Endothelial cell (in vitro differentiated cells): ENCODE measurements around the gene CBFA2T3. TPM values are rescaled to one million over a fixed set of nuclear protein-coding genes. Genes with fewer than 3 reads are reported as not detected.

Source experiments
- DNase-seq: peaks from one replicate; pipeline ENCODE4 v3.0.0; 2021; ENCODE audit warnings: low spot score
- H3K27ac Mint-ChIP-seq: one replicate; pipeline ENCODE4 v1.8.0; 2021; ENCODE audit warnings: mixed read lengths, inconsistent platforms; ENCODE audit not compliant: unreplicated experiment
- H3K27me3 Mint-ChIP-seq: one replicate; pipeline ENCODE4 v1.8.0; 2021; ENCODE audit warnings: mild to moderate bottlenecking, moderate library complexity, mixed read lengths, inconsistent platforms; ENCODE audit not compliant: unreplicated experiment
- H3K36me3 Mint-ChIP-seq: one replicate; pipeline ENCODE4 v1.8.0; 2021; ENCODE audit warnings: mild to moderate bottlenecking, low read depth, mixed read lengths, inconsistent platforms; ENCODE audit not compliant: unreplicated experiment
- H3K4me1 Mint-ChIP-seq: one replicate; pipeline ENCODE4 v1.8.0; 2021; ENCODE audit warnings: mild to moderate bottlenecking, mixed read lengths, inconsistent platforms; ENCODE audit not compliant: unreplicated experiment
- H3K4me3 Mint-ChIP-seq: one replicate; pipeline ENCODE4 v1.8.0; 2021; ENCODE audit warnings: mild to moderate bottlenecking, mixed read lengths, inconsistent platforms; ENCODE audit not compliant: unreplicated experiment
- H3K9me3 Mint-ChIP-seq: one replicate; pipeline ENCODE4 v1.8.0; 2021; ENCODE audit warnings: mixed read lengths, inconsistent platforms; ENCODE audit not compliant: unreplicated experiment
- total RNA-seq: library from RNA; stranded (reverse); fragmentation: NEBNext Ultra II Directional; extraction: Animal tissue kit (Norgen Biotek cat#: 25700); gene quantifications from one replicate; pipeline ENCODE4 v1.2.1, GENCODE V29; 2021; ENCODE audit not compliant: unreplicated experiment
- TF ChIP-seq, protein P1 (sequence below): fragments of 200-600 bp; sonication (generic); IDR thresholded peaks from one replicate; pipeline ENCODE4 v1.5.0; 2021; ENCODE audit warnings: antibody characterized with exemption; ENCODE audit not compliant: unreplicated experiment

CBFA2T3 gene
- total RNA-seq, 1 donor from 2014 or later: 1.6 TPM

DNA sequence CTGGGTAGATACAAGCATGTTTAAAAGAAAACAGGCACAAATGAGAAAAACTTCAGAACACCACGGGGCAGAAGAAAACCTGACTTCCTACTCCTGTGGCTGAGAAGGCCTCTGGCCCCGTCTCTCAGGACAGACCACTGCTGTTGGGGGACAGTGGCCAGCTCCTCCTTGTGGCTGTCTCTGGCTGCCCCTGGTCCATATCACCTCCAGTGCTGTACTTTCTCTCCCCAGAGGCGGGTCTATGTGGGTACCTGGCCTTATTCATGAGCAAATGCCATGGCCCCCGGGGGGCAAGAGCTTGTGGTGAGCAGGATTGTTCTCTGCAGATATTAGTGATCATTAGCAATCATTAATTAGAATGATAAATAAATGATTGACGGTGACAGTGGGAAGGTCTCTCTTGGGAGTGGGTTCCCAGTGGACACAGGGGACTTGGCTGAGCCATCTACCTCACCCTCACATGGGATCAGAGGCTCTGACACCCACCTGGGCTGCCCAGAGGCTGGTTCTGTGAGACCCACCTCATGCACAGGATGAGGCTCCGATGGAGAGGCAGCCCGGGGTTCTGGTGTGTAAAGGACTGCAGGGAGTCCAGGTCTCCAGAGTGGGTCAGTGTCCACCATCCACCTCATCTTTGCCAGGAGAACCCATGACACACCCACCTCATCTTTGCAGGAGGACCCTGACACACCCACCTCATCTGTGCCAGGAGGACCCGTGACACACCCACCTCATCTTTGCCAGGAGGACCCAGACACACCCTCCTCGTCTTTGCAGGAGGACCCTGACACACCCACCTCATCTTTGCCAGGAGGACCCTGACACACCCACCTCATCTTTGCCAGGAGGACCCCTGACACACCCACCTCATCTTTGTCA, 30.6 kb upstream of the CBFA2T3 start:
- H3K27ac Mint-ChIP-seq: no peak overlapping the region
- no peaks in the 10 kb centered on the region for H3K9me3 Mint-ChIP-seq
- TF ChIP-seq, protein P1, sequence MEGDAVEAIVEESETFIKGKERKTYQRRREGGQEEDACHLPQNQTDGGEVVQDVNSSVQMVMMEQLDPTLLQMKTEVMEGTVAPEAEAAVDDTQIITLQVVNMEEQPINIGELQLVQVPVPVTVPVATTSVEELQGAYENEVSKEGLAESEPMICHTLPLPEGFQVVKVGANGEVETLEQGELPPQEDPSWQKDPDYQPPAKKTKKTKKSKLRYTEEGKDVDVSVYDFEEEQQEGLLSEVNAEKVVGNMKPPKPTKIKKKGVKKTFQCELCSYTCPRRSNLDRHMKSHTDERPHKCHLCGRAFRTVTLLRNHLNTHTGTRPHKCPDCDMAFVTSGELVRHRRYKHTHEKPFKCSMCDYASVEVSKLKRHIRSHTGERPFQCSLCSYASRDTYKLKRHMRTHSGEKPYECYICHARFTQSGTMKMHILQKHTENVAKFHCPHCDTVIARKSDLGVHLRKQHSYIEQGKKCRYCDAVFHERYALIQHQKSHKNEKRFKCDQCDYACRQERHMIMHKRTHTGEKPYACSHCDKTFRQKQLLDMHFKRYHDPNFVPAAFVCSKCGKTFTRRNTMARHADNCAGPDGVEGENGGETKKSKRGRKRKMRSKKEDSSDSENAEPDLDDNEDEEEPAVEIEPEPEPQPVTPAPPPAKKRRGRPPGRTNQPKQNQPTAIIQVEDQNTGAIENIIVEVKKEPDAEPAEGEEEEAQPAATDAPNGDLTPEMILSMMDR: no peak

DNA sequence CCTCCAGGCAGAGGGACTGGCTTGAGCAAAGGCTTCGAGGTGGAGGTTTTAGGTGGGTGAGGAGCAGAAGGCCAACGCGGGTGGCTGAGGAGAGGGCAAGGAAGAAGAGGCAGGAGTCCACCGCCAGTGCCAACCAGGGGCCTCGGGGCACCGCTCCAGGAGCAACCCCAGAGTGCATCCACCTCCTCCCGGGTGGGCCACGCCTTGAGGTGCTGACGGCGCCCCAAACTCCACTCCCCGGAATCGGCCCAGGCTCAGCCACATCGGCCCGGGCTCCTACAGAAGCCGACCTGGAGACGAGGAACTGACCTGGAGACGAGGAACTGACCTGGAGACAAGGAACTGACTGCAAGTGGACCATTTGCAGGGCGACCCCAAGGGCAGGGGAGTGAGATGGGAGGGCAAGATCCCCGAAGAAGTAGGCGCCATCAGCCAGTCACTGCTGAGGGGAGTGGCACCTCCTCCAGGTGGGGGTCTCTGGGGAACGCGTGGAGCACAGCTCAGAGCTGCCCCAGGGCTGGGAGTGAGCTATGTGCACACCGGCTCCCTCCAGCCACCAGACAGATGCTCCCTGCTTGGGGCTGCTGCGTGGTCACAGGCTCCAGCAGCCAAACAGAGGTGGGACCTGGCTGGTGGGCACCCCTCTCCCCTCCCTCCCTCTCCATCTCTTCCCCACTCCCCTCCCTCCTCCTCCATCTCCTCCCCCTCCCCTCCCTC, 29.2 kb upstream of the CBFA2T3 start:
- H3K36me3 Mint-ChIP-seq: no peaks in the 10 kb centered on the region
- no peak for DNase-seq
- no peaks in the 10 kb centered on the region for H3K4me1 Mint-ChIP-seq

More for the DNA sequence above, 30.6 kb upstream of the CBFA2T3 start:
- Mint-ChIP-seq H3K4me3 (no peak overlapping the region), H3K27me3 (peaks cover 17% of the 10 kb centered on the region), H3K36me3 (no peaks in the 10 kb centered on the region), H3K4me1 (no peaks in the 10 kb centered on the region)
- DNase-seq: no peak

DNA sequence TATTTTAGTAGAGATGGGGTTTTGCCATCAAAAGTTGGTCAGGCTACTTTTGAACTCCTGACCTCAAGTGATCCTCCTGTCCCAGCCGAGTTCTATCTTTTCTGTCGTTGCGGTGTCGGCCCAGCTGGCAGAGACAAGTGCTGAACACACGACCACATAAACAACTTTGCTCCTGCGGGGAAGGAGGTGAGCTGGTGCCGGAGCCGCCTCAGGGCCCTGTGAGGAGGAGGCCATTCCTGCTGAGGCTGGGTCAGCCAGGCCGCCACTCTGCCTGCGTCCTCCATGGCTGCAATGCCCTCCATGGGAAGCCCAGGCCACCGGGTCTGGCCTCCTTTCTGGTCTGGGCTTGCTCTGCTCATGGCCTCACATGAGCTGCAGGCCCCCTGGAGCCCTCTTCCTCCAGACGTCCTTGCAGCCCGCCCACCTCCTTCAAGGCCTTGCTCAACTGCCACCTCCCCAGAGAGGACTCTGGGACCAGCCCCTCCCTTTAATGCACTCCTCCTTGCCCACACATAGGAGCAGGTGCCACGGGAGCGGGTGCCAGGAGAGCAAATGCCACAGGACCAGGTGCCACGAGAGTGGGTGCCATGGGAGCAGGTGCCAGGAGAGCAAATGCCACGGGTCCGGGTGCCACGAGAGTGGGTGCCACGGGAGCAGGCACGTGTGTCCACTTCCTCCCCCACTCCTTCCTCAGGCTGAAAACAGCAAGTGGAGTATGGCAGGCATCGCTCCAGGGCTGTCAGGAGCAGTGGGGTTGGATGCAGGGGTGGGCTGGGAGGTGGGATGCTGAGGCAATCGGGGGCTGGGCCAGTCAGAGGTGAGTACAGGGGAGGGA, 28.4 kb upstream of the CBFA2T3 start:
- Mint-ChIP-seq H3K4me3 (peak overlapping the region; percentile 67), H3K36me3 (no peaks in the 10 kb centered on the region)

More for the DNA sequence above, 29.2 kb upstream of the CBFA2T3 start:
- H3K4me3 Mint-ChIP-seq: no peak overlapping the region
- TF ChIP-seq, protein P1: no peak
- H3K27ac Mint-ChIP-seq: no peak overlapping the region
- peaks cover 19% of the 10 kb centered on the region for H3K27me3 Mint-ChIP-seq
- H3K9me3 Mint-ChIP-seq: no peaks in the 10 kb centered on the region

DNA sequence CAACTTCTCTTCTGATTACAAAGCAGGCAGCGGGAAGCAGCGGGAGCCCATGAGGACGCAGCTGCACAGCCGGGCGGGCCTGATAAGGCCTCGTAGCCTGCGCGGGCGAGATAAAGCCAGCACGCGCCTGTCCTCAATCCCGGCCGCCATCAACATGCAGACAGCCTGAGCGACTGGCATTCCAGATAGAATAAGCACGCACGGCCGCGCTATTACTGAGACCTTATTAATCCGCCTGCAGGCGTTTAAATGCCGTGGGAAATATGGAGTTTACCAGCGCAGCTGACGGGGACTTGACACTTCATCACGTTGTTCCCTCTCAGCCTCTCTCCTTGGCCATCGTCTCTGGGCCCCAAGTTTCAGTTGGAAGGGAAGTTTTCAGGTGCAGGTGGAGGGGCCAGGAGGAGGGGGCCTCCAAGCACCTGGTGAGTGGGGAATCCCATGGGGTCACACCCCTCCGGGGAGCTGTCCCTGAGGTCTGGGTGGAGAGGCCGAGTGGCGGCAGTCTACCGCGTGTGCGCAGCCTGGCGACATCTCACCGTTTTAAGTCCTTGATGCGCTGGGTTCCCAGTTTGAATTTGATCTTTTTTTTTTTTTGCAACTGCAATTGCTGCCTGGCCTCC, 27.3 kb upstream of the CBFA2T3 start:
- TF ChIP-seq, protein P1: no peak
- H3K4me1 Mint-ChIP-seq: peaks cover 4% of the 10 kb centered on the region
- no peak overlapping the region for H3K27ac Mint-ChIP-seq
- peaks cover under 1% of the 10 kb centered on the region for H3K36me3 Mint-ChIP-seq
- DNase-seq: peak; percentile 40
- no peak overlapping the region for H3K4me3 Mint-ChIP-seq
- H3K27me3 Mint-ChIP-seq: peaks cover 20% of the 10 kb centered on the region
- H3K9me3 Mint-ChIP-seq: no peaks in the 10 kb centered on the region

More for the DNA sequence above, 28.4 kb upstream of the CBFA2T3 start:
- Mint-ChIP-seq H3K4me1 (no peaks in the 10 kb centered on the region), H3K27ac (no peak overlapping the region), H3K9me3 (no peaks in the 10 kb centered on the region), H3K27me3 (peaks cover 19% of the 10 kb centered on the region)
- DNase-seq: no peak
- TF ChIP-seq, protein P1: no peak
